GM20431 (cell line): Measurements from ENCODE around the gene TWF2.

Experiments
- in situ Hi-C: fragments of 300-500 bp; cut with MseI, MboI; formaldehyde crosslinking; loops from one replicate; pipeline ENCODE4 v1.15.0; 2020; ENCODE audit warnings: low sequenced_read_pairs; ENCODE audit not compliant: unreplicated experiment

The TWF2 gene

GRCh38 chr3:52226229-52226817, 12.6 kb downstream of the TWF2 start:
- in situ Hi-C loops = no loop called here

DNA sequence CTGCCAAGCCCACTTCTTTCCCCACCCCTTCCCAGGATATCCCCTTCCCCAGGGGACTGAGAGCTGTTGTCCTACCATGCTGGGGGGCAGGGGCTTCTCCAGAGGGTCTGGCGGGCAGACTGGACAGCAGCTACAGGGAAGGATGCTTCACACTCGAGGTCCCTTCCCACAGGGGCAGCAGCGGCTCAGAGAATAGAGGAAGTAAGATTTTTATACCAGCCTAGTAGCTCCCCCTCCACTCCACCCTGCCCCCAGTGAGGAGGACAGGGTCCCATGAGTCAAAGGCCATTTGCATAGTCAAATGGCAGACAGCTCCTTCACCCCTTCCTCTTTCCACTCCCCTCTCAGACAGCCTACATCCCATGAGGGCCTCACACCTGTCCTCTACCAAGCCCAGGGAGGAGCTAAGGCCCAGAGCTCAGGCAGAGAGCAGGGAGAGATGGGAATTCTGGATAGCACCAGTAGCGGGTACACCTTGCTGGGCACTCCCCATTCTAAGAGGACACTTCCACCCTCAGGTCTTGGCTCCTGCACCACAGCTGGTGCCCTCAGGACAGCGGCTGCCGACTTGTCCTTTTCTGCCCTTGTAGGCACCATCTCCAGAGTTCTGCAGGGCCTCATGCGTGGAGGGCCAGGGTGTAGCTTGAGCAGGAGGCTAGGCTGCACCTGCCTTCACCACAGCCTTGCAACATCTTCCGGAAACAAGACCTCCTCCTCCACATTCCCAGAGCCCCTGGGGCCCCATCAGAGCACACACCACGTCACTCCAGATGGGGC, 13.3 kb downstream of the TWF2 start, which contains the start of gene TLR9:
Gene TLR9 (minus strand): TSS at position 194 of the 777 bp plus-strand sequence. CDS start 116 bp downstream, at position 78.
- in situ Hi-C loops = no loop called here

GRCh38 chr3:52223449-52224408, 15.2 kb downstream of the TWF2 start:
- in situ Hi-C loops = no loop called here

GRCh38 chr3:52222319-52223221, 16.4 kb downstream of the TWF2 start:
- in situ Hi-C loops = no loop called here

DNA sequence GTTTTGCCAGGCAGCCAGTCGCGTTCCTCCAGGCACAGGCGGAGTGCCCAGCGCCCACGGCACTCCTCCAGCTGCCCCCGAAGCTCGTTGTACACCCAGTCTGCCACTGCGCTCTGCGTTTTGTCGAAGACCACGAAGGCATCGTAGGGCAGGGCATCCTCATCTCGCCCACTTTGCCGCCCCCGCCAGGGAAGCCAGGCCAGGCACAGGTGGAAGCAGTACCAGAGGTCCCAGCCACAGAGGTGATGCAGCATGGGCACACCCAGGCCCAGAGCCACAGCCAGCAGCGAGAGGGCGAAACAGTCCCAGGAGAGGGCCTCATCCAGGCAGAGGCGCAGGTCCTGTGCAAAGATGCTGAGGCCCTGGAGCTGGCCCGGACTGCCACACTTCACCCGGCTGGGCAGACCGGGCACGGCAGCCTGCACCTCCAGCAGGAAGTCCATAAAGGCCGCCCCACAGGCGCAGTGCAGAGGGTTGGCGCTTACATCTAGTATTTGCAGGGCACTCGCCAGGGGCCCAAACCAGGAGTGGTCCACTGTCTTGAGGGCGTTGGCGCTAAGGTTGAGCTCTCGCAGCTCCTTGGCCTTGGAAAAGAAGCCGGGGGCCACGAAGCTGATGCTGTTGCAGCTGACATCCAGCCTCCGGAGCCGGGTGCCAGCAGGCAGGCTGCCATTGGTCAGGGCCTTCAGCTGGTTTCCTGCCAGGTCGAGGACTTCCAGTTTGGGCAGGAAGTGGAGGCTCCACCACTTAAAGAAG, 17.2 kb downstream of the TWF2 start:
- in situ Hi-C loops = no loop called here

- in situ Hi-C loops = no loop called here
Observed at GRCh38 chr3:52221141-52221562, 17.8 kb downstream of the TWF2 start.

DNA sequence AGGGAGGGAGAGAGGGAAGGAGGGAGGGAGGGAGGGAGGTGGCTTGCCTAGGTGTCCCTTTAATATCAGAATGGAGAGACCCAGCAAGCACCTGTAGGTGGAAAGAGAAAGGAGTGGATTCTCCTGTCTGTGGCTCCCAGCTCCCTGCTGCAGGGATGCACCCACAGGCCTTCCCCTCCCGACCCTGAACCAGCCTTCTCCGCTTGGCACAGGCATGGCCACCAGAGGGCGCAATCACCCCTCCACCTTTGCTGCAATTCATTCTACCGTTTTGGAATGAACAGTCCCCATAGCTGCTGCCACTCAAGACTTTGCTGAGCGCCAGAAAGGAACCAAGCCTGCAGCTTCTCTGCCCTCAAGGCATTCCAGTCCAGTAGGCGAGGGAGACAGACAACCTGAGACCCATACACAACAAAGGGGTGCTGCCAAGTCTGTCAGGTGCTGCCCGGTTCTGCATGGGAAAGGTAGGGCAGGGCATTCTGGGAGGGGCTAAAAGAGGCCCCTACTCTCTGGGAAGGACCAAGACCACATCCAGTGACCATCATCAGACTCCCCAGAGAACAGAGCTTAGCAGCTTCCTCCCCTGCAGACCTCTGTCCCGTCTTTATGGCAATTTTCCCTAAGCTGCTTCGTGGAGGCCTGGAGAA, 18.5 kb downstream of the TWF2 start:
- in situ Hi-C loops = no loop called here

DNA sequence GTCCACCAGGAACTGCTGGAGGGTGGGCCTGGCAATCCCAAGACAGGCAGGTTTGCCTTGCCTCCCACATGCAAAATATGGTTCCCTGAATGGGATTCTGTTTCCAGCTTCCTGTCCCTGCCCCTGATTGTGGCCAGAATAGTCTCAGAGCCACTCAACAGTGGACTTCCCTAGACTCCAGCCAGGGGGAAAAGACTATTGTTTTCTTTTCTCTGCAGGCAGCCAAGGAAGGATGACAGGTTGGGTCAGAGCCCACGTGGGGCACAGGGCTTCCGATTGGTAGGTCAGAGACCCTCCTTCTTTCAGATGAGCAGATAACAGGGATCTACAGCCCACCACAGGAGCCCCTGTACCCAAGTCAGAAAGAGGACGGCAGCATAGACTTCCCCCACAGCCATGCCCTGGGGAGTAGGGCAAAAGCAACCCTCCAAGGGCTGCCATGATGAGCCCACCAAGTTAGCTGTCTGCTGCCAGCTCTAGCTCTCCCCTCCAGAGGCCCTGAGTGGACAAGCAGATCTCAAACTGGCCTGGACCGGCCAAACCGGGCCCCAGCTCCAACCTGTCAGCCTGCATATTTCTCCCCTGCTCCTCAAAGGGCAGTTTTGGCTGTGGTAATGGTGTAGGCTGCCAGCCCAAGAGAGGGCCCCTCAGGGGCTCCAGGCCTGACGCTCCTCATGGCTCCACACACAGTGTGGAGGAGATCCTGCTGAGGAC, 19.9 kb downstream of the TWF2 start:
- in situ Hi-C loops = no loop called here

- in situ Hi-C loops = no loop called here
Observed at GRCh38 chr3:52218454-52218853, 20.5 kb downstream of the TWF2 start.

GRCh38 chr3:52218026-52218425, 20.9 kb downstream of the TWF2 start:
- in situ Hi-C loops = no loop called here

GRCh38 chr3:52217409-52217805, 21.6 kb downstream of the TWF2 start:
- in situ Hi-C loops = no loop called here

- in situ Hi-C loops = no loop called here
Observed at GRCh38 chr3:52216585-52217408, 22.2 kb downstream of the TWF2 start.

DNA sequence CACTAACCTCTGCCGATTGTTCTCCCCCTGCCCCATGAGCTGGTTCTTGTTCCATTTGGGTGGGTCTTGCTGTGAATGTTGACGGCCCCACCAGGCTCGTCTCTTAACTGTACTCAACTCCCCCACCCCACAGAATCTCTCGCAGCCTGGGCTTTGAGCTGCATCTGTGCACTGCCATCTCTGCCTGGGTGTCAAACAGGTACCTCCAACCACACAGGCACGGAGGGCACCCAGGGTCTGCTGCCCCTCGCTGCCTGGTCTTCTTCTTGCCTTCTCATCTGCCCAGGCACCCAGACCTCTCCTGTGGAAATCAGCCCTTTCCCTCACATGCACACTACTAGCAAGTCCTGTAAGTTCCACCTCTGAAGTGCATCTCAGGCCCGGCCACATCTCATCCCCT, 23.6 kb downstream of the TWF2 start:
- in situ Hi-C loops = no loop called here

DNA sequence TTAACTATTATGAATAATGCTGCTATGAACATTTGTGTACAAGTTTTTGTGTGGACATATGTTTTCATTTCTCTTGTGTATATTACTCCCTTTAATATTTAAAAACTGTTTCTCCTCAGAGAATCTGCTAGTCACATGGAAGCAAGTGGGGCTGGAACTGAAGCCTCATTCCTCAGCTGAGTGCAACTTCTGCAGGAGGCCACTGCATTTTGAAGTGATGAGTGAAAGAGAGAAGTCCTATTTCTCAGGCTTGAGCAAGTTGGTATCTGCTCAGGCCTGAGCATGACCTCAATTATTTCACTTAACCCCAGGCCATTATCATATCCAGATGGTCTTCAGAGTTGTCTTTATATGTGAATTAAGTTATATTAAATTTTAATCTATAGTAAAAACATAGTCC, 25.1 kb downstream of the TWF2 start:
- in situ Hi-C loops = no loop called here

GRCh38 chr3:52213005-52213404, 26.0 kb downstream of the TWF2 start:
- in situ Hi-C loops = no loop called here

- in situ Hi-C loops = no loop called here
Observed at GRCh38 chr3:52211268-52211891, 27.6 kb downstream of the TWF2 start.
